Right ventricle myocardium superior (tissue), 1 donor: ENCODE data around the gene LRRC1. TPM values are rescaled to one million over a fixed set of nuclear protein-coding genes. Genes with fewer than 3 reads are reported as not detected.

Experiments
- ATAC-seq: fragments of 200-7000 bp; cut with Tn5 transposase; one replicate; pipeline ENCODE4 v1.9.1; 2020; ENCODE audit warnings: mild to moderate bottlenecking; ENCODE audit not compliant: poor library complexity
- DNase-seq: peaks from one replicate; pipeline ENCODE4 v3.0.0-alpha.2; 2020
- intact Hi-C: fragments of 100-400 bp; cut with DNase I; formaldehyde crosslinking; loops from one replicate; pipeline ENCODE4 v1.11.2; 2022
- total RNA-seq: library from RNA; stranded (reverse); fragmentation: NEBNext Ultra II Directional; extraction: Animal tissue kit (Norgen Biotek cat#: 25700); gene quantifications from one replicate; pipeline ENCODE4 v1.2.1, GENCODE V29; 2021
- donor health status: DM: no; HTN: yes; CAD: no; lungs with severe emphysema.

LRRC1 gene
- total RNA-seq, 1 donor from 2014 or later = 1.8 TPM

DNA sequence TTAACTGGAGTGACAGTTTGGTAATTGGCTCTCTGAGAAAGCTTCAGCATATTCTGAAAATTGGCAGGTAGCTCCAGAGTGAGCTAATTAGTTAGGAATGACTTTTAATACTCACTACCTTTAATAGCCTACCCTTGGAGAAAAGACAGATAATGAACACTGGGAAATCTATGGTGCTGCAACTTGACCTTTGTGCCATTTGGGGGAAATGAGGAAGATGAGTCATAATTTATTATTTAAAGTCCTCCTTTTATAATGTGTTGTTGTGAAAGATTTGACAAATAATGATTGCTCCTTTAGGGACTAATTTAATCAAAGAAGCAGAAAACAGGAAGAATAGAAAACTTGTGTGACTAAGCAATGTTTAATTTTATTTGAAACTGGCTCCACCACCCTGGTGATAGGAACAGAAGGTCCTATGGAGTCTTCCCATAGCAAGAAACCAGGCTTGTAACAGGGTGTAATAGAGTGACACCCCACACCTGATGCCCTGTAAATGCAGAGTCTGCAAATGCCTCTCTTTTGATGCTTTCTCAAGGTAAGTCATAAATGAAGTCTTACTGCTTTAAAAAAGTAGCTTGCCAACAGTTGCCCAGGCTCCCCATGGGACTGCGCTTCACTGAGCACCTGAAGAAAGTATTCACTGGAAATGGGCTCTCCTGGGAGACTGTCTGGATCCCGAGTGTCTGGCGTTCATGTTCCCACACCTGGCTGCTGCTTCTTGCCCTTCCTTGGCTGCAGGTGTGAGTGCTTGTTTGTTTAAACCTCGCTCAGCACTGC, 134.4 kb downstream of the LRRC1 start:
- ATAC-seq (peak; percentile 50), DNase-seq (no peak)
- intact Hi-C loops = no loop called here

DNA sequence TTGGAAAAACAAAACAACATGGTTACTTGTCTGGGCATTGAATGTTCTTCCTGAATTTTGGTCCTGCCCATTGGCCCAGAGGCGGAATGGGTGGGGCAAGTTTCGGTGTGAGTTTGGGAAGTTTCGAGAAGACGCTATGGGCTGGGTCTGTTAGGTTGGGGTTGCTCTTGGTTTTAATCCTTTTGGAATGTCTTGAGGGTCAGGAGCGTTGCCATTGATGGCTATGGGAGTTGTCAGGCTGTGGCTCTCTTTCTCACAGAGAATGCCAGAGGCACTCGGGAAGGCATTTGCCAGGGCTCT, 135.0 kb downstream of the LRRC1 start:
- no peak for DNase-seq
- no peak for ATAC-seq
- intact Hi-C loops = no loop called here

- intact Hi-C loops = no loop called here
- DNase-seq (no peak), ATAC-seq (no peak)
These were observed 135.5 kb downstream of the LRRC1 start for GRCh38 chr6:53930330-53930729.

DNA sequence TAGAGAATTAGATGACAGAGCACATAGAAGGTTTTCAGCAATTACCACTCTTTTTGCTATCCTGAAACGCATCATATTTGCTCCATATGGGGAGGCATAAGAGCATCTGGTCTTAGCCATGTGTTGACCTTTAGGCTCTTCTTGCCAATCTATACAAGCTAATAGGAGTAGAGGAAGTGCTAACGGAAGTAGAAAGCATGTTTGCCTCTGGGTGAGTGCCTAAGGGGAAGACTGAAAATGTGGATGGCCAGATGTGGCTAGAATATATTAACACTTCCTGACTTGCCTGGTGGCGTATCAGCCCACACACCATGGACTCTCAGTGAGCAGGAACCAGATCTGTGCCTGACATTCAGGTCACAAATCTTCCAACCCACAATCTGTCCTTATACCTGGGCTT, 136.3 kb downstream of the LRRC1 start:
- DNase-seq (no peak), ATAC-seq (no peak)
- intact Hi-C loops = no loop called here

DNA sequence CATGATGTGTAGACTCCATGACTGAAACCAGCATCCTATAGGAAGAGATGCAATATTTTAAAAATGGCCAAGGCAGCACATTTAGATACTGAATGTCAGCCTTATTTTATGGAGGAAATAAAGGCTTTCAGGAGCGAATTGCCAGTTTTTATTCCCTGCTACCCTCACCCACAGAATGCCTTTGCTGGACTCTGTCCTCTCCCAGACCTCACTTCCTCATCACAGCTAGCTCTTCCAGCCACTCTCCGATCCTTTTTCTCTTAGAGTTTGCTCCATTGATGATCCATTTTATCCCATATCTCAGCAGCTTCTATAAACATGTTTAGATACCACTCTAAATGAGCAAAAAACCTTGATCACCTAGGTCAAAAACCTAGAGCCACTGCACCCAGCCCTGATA, 137.7 kb downstream of the LRRC1 start:
- intact Hi-C loops = no loop called here
- ATAC-seq (no peak), DNase-seq (no peak)

DNA sequence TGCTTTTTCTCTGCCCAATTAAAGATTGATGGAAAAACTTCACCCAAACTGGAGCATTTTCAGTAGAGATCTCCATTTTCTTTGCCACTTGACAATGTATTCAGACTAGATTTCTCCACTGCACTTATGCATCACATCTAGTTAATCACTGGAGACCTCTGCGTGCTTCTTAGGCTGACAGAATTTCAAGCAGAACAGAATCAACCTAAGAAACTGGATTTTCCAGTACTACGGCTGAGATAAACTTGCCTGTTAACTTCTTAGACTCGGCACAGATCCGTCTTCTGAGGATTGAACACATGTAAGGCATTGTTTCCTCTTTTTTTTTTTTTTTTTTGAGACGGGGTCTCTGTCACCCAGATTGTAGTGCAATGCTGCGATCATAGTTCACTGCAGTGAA, 139.2 kb downstream of the LRRC1 start:
- intact Hi-C loops = no loop called here
- DNase-seq = no peak
- no peak for ATAC-seq

GRCh38 chr6:53937461-53937860, 142.7 kb downstream of the LRRC1 start:
- intact Hi-C loops = no loop called here
- DNase-seq (no peak), ATAC-seq (no peak)

DNA sequence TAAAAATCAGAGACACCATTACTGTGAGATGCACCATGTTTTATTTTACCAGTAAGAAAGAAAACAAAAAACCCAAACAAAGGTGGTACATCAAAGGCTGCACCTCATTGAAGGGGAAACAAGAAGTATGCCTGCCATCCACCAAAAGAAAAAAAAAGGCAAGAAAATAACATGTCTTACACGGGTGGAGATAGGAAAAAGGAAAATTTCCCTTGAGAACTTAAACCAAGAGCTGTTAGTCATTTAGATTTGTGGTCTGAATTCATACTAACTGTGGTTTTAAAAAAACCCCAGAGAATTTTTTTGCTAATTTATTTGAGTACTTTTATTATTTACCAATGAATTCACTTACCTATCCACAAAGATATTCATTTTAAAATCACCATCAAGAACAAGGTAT, 144.0 kb downstream of the LRRC1 start:
- DNase-seq = no peak
- no peak for ATAC-seq
- intact Hi-C loops = no loop called here

DNA sequence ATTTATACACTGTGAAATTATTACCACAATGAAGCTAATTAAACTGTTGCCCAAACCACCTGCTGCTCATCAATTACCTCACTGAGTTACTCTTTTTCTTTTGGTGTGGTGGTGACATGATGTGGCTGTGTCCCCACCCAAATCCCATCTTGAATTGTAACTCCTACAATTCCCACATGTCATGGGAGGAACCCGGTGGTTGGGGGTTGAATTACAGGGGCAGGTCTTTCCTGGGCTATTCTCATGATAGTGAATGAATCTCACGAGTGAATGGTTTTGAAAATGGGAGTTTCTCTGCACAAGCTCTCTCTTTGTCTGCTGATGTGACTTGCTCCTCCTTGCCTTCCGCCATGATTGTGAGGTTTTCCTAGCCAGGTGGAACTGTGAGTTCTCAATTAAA, 145.0 kb downstream of the LRRC1 start:
- ATAC-seq = no peak
- no peak for DNase-seq
- intact Hi-C loops = no loop called here

DNA sequence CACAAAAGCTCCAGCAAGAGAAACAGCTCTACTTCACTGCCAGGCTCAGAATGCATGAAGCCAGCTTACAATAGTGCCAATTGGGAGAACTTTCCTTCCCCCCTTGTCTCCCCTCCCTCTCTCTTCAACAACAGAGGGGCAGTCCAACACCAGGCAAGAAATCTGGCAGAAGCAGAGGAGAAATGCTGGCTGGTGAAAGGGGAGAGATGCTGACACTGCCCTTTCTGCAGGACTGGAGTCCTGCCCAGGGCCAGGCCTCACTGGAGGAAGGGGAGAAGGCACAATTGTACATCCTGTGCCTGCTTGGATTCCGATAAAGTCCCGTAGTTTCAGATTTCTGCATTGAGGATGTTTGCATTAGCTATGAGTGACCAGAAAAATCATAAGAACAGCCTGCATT, 148.6 kb downstream of the LRRC1 start:
- intact Hi-C loops = no loop called here
- ATAC-seq = peak; percentile 85
- DNase-seq = no peak

DNA sequence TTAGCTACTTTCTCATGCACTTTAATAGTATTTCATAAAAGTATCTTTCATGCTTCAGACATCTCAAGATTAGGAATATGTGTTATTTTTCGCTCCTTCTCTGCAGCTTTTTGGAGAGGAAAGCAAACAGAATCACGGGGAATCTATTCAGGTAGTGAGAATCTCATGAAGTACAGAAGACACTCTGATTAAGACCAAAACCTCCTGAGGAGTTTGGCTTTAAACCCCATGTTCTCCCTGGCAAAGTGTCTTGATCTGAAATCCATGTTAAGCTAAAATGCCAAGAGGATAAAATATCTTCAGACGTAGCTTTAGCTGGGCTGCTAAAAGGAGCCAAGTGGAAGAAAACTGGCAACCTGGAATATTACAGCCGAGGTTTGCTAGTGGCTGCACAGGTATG, 149.3 kb downstream of the LRRC1 start:
- no peak for DNase-seq
- no peak for ATAC-seq
- intact Hi-C loops = no loop called here

DNA sequence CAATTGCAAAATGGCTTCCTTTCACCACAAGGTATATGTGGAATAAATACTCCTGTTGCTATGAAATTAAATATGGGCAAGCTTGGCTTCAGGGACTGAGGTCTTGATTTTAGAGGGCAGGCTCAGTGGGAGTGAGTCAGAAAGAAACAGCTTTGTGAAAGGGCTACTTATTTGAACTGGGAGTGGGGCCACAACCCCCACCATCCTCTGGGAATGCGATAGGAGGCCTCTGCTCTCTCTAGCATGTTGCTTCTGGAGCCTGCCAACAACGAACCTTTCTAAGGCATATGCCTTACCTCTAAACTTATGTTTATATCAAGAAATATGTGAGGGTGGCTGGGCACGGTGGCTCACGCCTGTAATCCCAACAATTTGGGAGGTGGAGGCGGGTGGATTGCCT, 149.7 kb downstream of the LRRC1 start:
- DNase-seq (no peak), ATAC-seq (no peak)
- intact Hi-C loops = no loop called here

DNA sequence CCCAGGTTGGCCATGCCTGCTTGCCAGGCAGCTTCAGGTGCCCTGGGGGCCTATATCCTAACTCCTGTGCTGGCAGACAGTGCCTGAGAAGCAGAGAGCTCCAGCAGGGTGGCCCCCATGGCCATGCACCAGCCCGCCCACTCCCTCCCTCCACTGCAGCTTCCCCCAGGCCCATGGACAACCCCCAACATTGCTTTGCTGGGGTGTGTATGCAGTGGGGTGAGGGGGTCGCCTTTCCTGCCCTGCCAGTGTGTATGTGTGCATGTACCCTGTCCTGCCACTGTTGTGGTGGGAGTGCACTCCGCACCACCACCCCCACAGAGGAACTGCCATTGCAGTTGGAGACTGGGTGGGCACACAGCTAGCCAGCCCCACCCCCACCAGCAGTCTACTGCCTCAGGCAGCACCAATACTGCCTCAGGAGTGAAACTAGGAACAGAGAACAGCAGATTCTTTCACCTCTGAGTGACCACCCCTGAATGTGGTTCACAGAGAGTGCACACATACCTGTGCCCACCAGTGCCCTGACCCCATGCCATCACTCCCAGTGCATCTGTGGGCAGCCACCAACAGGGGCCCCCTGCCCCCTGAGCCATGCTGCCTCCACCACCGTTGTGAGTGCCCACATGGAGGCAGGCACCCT, 151.1 kb downstream of the LRRC1 start:
- intact Hi-C loops = no loop called here
- ATAC-seq (no peak), DNase-seq (no peak)

DNA sequence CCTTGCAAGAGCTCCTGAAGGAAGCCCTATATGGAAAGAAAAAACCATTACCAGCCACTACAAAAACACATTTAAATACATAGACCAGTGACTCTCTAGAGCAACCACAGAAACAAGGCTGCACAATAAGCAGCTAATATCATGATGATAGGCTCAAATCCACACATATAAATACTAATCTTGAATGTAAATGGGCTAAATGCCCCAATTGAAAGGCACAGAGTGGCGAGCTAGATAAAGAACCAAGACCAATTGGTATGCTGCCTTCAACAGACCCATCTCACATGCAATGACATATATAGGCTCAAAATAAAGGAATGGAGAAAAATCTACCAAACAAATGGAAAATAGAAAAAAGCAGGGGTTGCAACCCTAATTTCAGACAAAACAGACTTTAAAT, 153.0 kb downstream of the LRRC1 start:
- no peak for ATAC-seq
- intact Hi-C loops = no loop called here
- DNase-seq = no peak

DNA sequence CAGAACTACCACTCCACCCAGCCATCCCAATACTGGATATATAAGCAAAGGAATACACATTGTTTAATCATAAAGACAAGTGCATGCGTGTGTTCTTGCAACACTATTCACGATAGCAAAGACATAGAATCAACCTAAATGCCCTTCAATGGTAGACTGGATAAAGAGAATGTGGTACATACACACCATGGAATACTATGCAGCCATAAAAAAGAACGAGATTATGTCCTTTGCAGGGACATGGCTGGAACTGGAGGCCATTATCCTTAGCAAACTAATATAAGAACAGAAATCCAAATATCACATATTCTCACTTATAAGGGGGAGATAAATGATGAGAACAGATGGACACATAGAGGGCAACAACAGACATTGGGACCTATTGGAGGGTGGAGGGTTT, 156.6 kb downstream of the LRRC1 start:
- intact Hi-C loops = loop anchor here (10.0 kb wide), 1 partner anchor 217 kb away; no protein-coding TSS in a partner anchor
- DNase-seq = no peak
- ATAC-seq = no peak

DNA sequence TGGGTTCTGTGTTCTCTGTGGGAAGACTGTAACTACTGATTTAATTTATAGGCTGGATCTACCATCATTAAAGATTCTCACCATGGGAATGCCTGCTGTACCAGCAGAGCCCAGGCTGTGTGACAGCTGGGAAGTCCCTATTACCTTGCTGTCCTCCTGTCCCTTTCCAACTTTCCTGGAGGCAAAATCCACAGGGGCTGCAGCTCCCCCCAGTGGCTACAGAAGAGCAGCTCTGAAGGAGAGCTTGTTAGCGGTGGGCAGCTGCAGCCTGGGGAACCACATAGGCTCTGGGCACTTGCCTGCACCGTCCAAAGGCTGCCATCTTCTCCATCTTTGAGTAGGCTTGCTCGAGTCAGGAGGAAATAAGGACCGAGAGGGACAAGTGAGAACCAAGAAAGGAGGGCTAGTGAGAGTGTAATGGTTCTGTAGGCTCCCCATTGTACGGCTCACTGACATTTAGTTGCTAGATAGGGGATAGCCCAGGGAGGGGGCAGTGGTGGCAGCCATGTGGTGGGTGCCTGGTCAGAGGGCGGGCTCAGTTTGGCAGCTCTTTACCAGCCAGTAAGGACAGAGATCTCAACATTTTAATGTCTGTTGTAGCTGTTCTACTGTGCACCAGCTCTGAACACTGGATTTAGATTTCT, 161.4 kb downstream of the LRRC1 start:
- peak; percentile 68 for DNase-seq
- intact Hi-C loops = loop anchor here (5.0 to 10.0 kb wide), 2 partner anchors 164 to 221 kb away; no protein-coding TSS in a partner anchor
- ATAC-seq = peak; percentile 95

DNA sequence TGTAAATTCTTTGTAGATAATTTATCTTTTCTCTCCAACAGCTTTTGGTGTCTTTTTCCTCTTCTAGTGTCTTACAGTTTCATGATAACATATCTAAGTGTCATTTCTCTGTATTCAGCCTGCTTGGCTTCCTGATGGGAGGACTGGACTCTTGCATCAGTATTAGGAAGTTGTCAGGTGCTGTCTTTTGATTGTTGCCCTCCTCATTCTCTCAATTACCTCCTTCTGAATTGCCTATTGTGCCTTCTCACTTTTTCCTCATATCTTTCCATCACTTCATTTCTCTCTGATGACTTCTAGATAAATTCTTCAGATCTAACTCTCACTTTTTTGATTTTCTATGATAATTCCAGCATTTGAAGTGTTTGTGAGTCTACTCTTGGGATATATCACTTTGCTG, 162.0 kb downstream of the LRRC1 start:
- DNase-seq (no peak), ATAC-seq (no peak)
- intact Hi-C loops = loop anchor here (5.0 to 10.0 kb wide), 2 partner anchors 165 to 222 kb away; no protein-coding TSS in a partner anchor

GRCh38 chr6:53959717-53960116, 164.9 kb downstream of the LRRC1 start:
- ATAC-seq (no peak), DNase-seq (no peak)
- intact Hi-C loops = loop anchor here (5.0 to 10.0 kb wide), 2 partner anchors 167 to 225 kb away; no protein-coding TSS in a partner anchor

- intact Hi-C loops = no loop called here
- DNase-seq (no peak), ATAC-seq (no peak)
These were observed 165.5 kb downstream of the LRRC1 start for GRCh38 chr6:53960311-53960710.
